Measurements from ENCODE around the gene FAM24A. TPM values are rescaled to one million over a fixed set of nuclear protein-coding genes. Genes with fewer than 3 reads are reported as not detected.

FAM24A gene
- polyA plus RNA-seq, 2 of the 4 experiments (the other 2 are of a cell fraction): not detected

DNA sequence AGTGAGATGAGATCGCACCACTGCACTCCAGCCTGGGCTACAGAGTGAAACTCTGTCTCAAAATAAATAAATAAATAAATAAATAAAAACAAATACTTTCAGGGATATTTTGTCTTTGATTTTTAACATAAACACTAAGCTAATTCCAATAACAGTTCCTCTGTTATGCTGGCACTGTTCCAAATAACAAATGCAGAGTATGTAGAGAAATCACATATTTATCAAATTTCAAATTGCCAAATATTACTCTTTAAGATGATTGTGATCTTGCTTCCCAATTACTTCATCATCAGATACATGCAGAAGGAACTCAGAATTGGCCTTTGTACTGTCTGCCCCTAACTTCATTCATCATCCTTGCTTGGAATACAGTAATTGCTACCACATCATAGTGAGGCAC is 19.7 kb downstream of the FAM24A start:
- no peak for FAIRE-seq
- no peak for DNase-seq (ENCODE audit: low read depth in 1 of 2, low spot score in 1 of 2)
- ATAC-seq: no peak
- CTCF ChIA-PET: no interaction called here
- H3K27ac ChIP-seq: no peak overlapping the region
- H3K4me1 ChIP-seq: no peaks in the 10 kb centered on the region
- no peak for TF ChIP-seq HDAC2 (IDR thresholded peaks at IDR 0.05)
- no peak for TF ChIP-seq TP53 (CRISPR knock-in tag; IDR thresholded peaks at IDR 0.05)
- TF ChIP-seq BCL3 (IDR thresholded peaks at IDR 0.05): no peak
- no peak for TF ChIP-seq ESRRA (IDR thresholded peaks at IDR 0.05; ENCODE audit: borderline replicate concordance, low read length)
- TF ChIP-seq EHMT2 (IDR thresholded peaks at IDR 0.05; ENCODE audit: low read depth): no peak
- TF ChIP-seq MYC (IDR thresholded peaks at IDR 0.05; ENCODE audit: borderline replicate concordance, low read length): no peak
- no peak for TF ChIP-seq NPAS2 (CRISPR knock-in tag; IDR thresholded peaks at IDR 0.05; ENCODE audit: borderline replicate concordance)
- TF ChIP-seq EP300 (IDR thresholded peaks at IDR 0.05): no peak
- no peak for TF ChIP-seq TFCP2L1 (CRISPR knock-in tag; IDR thresholded peaks at IDR 0.05)
- TF ChIP-seq, protein P1, sequence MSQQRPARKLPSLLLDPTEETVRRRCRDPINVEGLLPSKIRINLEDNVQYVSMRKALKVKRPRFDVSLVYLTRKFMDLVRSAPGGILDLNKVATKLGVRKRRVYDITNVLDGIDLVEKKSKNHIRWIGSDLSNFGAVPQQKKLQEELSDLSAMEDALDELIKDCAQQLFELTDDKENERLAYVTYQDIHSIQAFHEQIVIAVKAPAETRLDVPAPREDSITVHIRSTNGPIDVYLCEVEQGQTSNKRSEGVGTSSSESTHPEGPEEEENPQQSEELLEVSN (IDR thresholded peaks at IDR 0.05; ENCODE audit: borderline replicate concordance, low read depth): no peak
- no peak for TF ChIP-seq ZC3H11A (IDR thresholded peaks at IDR 0.05)
- no peak for TF ChIP-seq RAD21 (conservative IDR thresholded peaks at IDR 0.05 in 1 of 2, IDR thresholded peaks at IDR 0.05 in 1 of 2)
- TF ChIP-seq POLR2A (IDR thresholded peaks at IDR 0.05; ENCODE audit: low read length): no peak
- no peak for TF ChIP-seq CBX8 (IDR thresholded peaks at IDR 0.05)
- no peak for TF ChIP-seq GATA3 (IDR thresholded peaks at IDR 0.05; ENCODE audit: borderline replicate concordance)
- TF ChIP-seq HOXB5 (CRISPR knock-in tag; IDR thresholded peaks at IDR 0.05): no peak
- no peak for TF ChIP-seq JUNB (IDR thresholded peaks at IDR 0.05)
- no peak for TF ChIP-seq ZSCAN20 (CRISPR knock-in tag; IDR thresholded peaks at IDR 0.05)
- no peak overlapping the region for H3K4me3 ChIP-seq
- POLR2A ChIA-PET: no interaction called here
- 90% methylated on average over 1 of the region's 1 CpG for WGBS (ENCODE audit: missing lambda C conversion rate)
- no peaks in the 10 kb centered on the region for H3K9me3 ChIP-seq
- no peak overlapping the region for H3K4me2 ChIP-seq

DNA sequence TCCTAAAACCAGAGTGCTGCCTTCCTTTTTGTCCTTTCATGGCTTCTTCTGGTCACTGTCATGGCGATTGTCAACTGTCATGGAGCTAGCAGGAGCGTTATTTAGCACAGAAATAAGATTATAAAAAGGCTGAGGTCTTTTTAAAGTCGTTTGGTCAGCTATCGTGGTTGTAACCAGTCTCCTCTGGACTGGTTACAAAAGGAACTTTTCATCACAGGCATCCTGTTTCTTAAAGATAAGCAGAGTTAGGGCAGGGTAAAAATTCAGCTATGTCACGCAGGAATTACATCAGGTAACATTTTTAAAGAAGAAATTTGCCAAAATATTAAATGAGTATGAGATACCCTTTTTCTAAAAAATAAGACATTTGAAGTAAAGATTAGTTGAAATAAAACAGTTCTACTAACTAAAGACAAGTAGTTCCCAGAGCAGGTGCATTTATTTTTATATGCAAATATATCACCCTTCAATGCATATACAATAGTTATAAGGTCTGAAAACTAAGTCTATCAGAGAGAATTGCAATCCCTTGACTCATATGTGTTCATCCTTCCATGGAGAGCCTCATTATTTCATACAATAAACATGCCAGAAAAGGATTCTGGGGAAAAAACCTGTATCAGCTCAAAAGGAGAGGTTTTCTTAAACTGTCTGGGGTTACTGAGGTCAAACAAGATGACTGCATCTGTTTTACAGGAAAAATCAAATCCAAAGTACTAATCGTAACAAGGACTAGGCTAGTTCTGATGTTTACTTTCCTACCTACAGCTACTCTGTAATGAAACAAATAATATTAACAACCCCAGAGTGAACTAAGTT is 20.9 kb downstream of the FAM24A start:
- FAIRE-seq: no peak
- TF ChIP-seq HOXA7 (CRISPR knock-in tag; IDR thresholded peaks at IDR 0.05) (no peak), CEBPB (IDR thresholded peaks at IDR 0.05) (no peak), NR3C1 (IDR thresholded peaks at IDR 0.05) (no peak), RCOR1 (IDR thresholded peaks at IDR 0.05; ENCODE audit: low read depth, low read length) (no peak), RARB (CRISPR knock-in tag; IDR thresholded peaks at IDR 0.05) (no peak), CBX8 (IDR thresholded peaks at IDR 0.05) (no peak), MAZ (IDR thresholded peaks at IDR 0.05; ENCODE audit: borderline replicate concordance, low read depth, low read length) (no peak)
- TF ChIP-seq, protein P2, sequence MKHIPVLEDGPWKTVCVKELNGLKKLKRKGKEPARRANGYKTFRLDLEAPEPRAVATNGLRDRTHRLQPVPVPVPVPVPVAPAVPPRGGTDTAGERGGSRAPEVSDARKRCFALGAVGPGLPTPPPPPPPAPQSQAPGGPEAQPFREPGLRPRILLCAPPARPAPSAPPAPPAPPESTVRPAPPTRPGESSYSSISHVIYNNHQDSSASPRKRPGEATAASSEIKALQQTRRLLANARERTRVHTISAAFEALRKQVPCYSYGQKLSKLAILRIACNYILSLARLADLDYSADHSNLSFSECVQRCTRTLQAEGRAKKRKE (CRISPR knock-in tag; IDR thresholded peaks at IDR 0.05; ENCODE audit: low read depth): no peak
- DNase-seq (ENCODE audit: low read depth in 1 of 2, low spot score in 1 of 2): no peak

More for the DNA sequence above, 20.9 kb downstream of the FAM24A start:
- H3K27ac ChIP-seq: no peak overlapping the region
- H3K4me3 ChIP-seq: no peak overlapping the region
- H3K9me3 ChIP-seq: no peaks in the 10 kb centered on the region
- WGBS (ENCODE audit: missing lambda C conversion rate): 79% methylated on average over 6 of the region's 6 CpGs
- no peaks in the 10 kb centered on the region for H3K4me1 ChIP-seq
- ChIA-PET CTCF (no interaction called here), POLR2A (no interaction called here)
- ATAC-seq: no peak
- no peak overlapping the region for H3K4me2 ChIP-seq

Data from A549 (cell line).